HG02938 (cell line): ENCODE results near the gene ENDOV.

Experiments
- ATAC-seq: cut with Tn5 transposase; IDR thresholded peaks from one replicate; pipeline ENCODE4 v1.9.1; 2021; ENCODE audit warnings: mild to moderate bottlenecking, moderate library complexity; ENCODE audit not compliant: unreplicated experiment

The ENDOV gene

DNA sequence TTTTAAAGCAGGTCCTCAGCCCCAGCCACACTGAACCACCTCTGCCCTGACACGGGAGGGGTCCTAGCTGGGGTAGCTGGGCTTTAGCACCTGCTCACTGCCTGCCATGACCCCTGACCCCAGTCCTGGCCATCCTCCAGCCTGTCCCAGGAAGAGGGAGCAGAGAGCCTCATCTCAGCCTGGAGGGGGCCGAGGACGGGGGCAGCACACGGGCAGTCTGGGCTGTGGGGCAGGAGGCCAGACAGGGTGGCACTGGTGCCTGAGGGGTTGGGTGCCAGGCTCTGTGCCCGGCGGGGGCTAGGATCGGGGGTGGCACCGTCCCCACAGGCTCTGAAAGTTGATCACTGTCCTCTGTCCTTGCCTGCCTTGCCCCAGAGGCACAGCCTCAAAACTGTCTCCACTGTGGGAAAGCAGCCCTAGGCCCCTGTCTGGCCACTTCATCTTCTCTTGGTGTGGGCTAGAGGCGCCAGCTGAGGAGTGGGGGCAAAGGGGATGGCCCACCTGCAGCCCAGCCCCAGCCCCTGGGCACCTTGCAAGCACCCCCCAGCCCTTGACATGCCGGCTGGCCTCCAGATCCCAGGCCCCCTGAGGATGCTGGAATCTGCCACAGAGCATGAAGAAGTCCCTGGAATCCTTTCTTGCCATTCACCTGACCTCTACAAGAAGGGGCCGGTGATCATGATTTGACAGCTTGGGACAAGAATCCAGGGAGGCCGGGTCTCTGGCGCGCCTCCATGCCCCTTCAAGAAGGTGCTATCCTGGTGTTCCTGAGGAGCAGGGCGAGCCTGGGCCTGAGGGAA lies 15.7 kb downstream of the ENDOV start:
- ATAC-seq = no peak

GRCh38 chr17:80431246-80432195 lies 16.6 kb downstream of the ENDOV start:
- ATAC-seq = no peak

- ATAC-seq = no peak
These were observed 17.5 kb downstream of the ENDOV start for GRCh38 chr17:80432350-80432955.

- no peak for ATAC-seq
These were observed 18.1 kb downstream of the ENDOV start for GRCh38 chr17:80432961-80433550.

- no peak for ATAC-seq
These were observed 19.1 kb downstream of the ENDOV start for GRCh38 chr17:80433916-80434666.

DNA sequence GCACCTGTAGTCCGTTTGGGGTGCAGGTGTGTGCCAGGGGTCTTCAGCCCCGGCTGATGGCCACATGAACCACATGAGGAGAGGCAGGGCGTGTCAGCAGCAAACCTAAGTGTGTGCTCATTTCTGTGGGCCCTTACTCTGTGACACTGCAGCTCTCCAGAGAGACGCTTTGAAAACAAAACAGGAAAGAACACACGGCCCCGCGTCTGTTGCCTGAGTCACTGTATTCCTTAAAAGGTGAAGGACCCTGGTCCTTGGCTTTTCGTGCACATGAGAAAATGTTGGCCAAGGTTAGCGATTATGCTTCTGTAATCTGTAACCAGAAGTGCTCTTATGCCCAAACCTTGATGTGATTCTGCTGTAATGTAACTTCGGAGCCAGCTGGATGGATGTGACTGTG lies 22.6 kb downstream of the ENDOV start:
- no peak for ATAC-seq

- ATAC-seq = no peak
These were observed 23.8 kb downstream of the ENDOV start for GRCh38 chr17:80438806-80439205.

GRCh38 chr17:80439499-80439898 lies 24.5 kb downstream of the ENDOV start:
- ATAC-seq = no peak

GRCh38 chr17:80441133-80441578 lies 26.2 kb downstream of the ENDOV start:
- ATAC-seq = no peak

DNA sequence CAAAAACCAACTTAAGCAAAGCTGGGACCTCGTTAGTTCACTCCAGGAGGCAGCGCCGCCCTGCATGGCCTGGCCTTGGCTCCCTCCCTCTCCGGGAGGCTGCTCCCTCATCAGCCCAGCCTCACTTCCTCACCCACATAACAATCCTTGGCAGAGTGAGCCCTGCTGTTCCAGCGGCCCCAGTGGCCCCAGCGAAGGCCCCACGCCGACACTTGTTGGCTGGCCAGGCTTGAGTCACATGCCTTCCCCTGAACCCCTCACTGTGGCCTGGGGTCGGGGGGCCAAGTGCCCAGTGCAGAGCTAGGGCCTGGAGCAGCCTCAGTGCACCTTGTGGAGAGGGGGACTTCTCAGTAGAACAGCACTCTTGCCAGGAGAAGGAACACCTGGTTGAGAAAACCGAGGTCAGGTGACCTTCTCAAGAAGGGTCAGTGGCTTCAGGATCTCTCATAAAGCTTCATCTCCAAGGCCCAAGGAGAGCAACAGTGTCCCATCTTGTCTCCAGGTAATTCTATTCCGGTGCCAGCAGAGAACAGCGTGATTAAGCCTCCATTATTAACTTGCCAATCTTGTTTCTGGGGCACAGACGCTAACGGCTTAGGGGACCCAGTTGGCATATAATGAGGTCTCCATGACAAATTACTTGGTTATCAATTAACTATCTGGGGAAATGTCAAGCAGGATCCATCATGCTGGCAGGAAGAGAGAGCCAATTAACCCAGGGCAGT lies 26.8 kb downstream of the ENDOV start:
- no peak for ATAC-seq

DNA sequence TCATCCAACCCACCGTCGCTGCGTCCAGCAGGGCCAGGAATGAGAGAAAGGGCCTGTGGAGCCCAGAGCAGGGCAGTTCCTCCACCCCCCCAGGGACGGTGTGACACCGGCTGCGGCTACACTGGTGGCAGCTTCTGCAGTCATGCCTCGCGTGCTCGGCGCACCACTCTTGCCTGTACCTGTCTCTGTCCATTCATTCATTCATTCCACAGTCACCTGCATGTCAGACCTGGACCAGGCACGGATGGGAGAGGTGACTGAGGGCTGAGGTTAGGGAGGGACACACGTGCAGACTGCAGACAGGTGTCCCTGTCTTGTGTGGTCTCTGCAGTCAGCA lies 27.3 kb downstream of the ENDOV start:
- ATAC-seq = no peak

DNA sequence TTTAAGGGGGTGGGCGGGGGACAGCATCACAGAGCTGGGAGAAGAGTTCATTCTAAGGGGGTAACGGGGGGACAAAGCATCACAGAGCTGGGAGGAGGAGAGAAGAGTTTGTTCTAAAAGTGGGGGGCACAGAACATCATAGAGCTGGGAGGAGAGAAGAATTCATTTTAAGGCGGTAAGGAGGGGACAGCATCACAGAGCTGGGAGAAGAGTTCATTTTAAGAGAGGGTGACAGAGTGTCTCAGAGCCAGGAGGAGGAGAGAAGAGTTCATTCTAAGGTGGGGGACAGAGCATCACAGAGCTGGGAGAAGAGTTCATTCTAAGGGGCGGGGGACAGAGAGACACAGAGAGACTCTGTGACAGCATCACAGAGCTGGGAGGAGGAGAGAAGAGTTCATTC lies 27.8 kb downstream of the ENDOV start:
- ATAC-seq = no peak

- no peak for ATAC-seq
These were observed 28.5 kb downstream of the ENDOV start for GRCh38 chr17:80443498-80443897.

GRCh38 chr17:80443916-80444643 lies 29.1 kb downstream of the ENDOV start:
- no peak for ATAC-seq

DNA sequence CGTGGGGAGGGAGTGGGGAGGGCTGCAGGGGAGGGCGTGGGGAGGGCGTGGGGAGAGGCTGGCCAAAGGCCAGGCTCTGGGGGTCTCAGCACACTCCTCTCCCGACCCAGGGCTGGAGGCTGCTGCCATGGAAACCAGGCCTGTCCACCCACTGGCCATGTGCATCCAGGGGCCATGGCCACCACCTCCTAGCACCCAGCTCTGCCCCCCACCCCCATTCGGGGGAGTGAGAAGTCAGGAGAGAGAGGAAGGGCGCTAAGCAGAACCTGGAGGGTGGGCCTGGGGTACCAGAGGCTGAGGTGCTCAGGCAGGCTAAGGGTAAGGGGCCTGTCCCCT lies 29.6 kb downstream of the ENDOV start:
- no peak for ATAC-seq

GRCh38 chr17:80445007-80445725 lies 30.2 kb downstream of the ENDOV start:
- ATAC-seq = no peak

- no peak for ATAC-seq
These were observed 30.8 kb downstream of the ENDOV start for GRCh38 chr17:80445726-80446110.

- ATAC-seq = no peak
These were observed 31.9 kb downstream of the ENDOV start for GRCh38 chr17:80446645-80447405.
